ENCODE results near the gene FIBCD1. TPM values are rescaled to one million over a fixed set of nuclear protein-coding genes. Genes with fewer than 3 reads are reported as not detected.

Gene FIBCD1
- polyA plus RNA-seq, 1 of the 3 experiments (the other 2 are of a cell fraction): 1.3 TPM

- TF ChIP-seq, protein P1, sequence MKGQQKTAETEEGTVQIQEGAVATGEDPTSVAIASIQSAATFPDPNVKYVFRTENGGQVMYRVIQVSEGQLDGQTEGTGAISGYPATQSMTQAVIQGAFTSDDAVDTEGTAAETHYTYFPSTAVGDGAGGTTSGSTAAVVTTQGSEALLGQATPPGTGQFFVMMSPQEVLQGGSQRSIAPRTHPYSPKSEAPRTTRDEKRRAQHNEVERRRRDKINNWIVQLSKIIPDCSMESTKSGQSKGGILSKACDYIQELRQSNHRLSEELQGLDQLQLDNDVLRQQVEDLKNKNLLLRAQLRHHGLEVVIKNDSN (IDR thresholded peaks at IDR 0.05; ENCODE audit: borderline replicate concordance, low read depth): no peak
Measured at GRCh38 chr9:130878295-130878694, 60.8 kb downstream of the FIBCD1 start (continued).

GRCh38 chr9:130877300-130877699 lies 61.7 kb downstream of the FIBCD1 start:
- WGBS (ENCODE audit: low lambda C conversion rate): 94% methylated on average over 6 of the region's 6 CpGs

More at GRCh38 chr9:130877300-130877699, 61.7 kb downstream of the FIBCD1 start:
- Histone ChIP-seq H3K9me3 (no peaks in the 10 kb centered on the region), H3F3A (replicated peaks; ENCODE audit: insufficient read depth) (peaks cover 3% of the 10 kb centered on the region), H4K20me1 (ENCODE audit: insufficient read depth) (peaks cover 28% of the 10 kb centered on the region; the same call in 1 of the 2 replicates), H3K36me3 (replicated peaks in 1 of 2; ENCODE audit: control insufficient read depth in 1 of 2, insufficient read depth in 2 of 2, low read length in 1 of 2) (peaks cover 77 to 86% of the 10 kb centered on the region in 2 experiments), H3K27ac (ENCODE audit: low read depth in 2 of 2, low read length in 1 of 2) (no peak overlapping the region), H3K4me1 (ENCODE audit: control insufficient read depth in 1 of 2, insufficient read depth in 2 of 2, low read depth in 1 of 2, low read length in 1 of 2) (no peaks in the 10 kb centered on the region), H3K4me3 (ENCODE audit: low read depth in 2 of 2, low read length in 1 of 2) (no peak overlapping the region), H3K9me2 (no peaks in the 10 kb centered on the region), H3K9ac (no peak overlapping the region), H3K27me3 (ENCODE audit: insufficient read depth) (no peaks in the 10 kb centered on the region), H3K79me2 (ENCODE audit: insufficient read depth) (peaks cover 39% of the 10 kb centered on the region; the same call in 1 of the 2 replicates), H3K4me2 (no peak overlapping the region), H2AFZ (ENCODE audit: low read depth) (no peak overlapping the region)
- ChIA-PET POLR2A (no interaction called here), CTCF (interaction anchor here (0.9 to 2.2 kb wide), 4 partner anchors 7 to 163 kb away, joined by 3 to 8 read pairs (median 4); no protein-coding TSS in a partner anchor)
- no peak for TF ChIP-seq CTCF (IDR thresholded peaks at IDR 0.05)
- no peak for TF ChIP-seq TAF1 (IDR thresholded peaks at IDR 0.05; ENCODE audit: borderline replicate concordance, low read depth, low read length)
- no peak for TF ChIP-seq JUND (IDR thresholded peaks at IDR 0.05)
- no peak for TF ChIP-seq NRF1 (IDR thresholded peaks at IDR 0.05; ENCODE audit: low read depth, low read length)
- no peak for TF ChIP-seq SMC3 (IDR thresholded peaks at IDR 0.05; ENCODE audit: low read depth, low read length)
- TF ChIP-seq FOXM1 (IDR thresholded peaks at IDR 0.05; ENCODE audit: low read depth): no peak
- no peak for TF ChIP-seq USF2 (IDR thresholded peaks at IDR 0.05; ENCODE audit: borderline replicate concordance, low read depth, low read length)
- TF ChIP-seq, protein P1 (IDR thresholded peaks at IDR 0.05; ENCODE audit: borderline replicate concordance, low read depth): no peak
- DNase-seq: no peak
